Stomach (tissue), 9 donors: ENCODE data around the gene MRPL24. TPM values are rescaled to one million over a fixed set of nuclear protein-coding genes. Genes with fewer than 3 reads are reported as not detected.
A peak's percentile ranks its signal among the peaks of the same experiment; 100 is the strongest.

Source experiments
- DNase-seq, 2 donors: peaks; one replicate each; pipeline versions ENCODE4 v3.0.0 to v3.0.0-alpha.2; 2013 to 2019
- H3K27ac ChIP-seq, 5 donors: fragments of 200-600 bp in 4 of 5; sonication (generic) in 4 of 5; one replicate each; pipeline ENCODE4 v1.5.1; 2013 to 2019; ENCODE audit warnings: mild to moderate bottlenecking in 1 of 5, moderate library complexity in 1 of 5
- H3K27me3 ChIP-seq, 3 donors: fragments of 200-600 bp; sonication (generic); one replicate each; pipeline ENCODE4 v1.5.1; 2017 to 2019; ENCODE audit warnings: mixed run types in 1 of 3
- H3K36me3 ChIP-seq, 4 donors: fragments of 200-600 bp; sonication (generic); 1 replicate in 3 of 4; 2 replicates in 1 of 4; pipeline ENCODE4 v1.5.1; 2016 to 2019
- H3K4me1 ChIP-seq, 4 donors: fragments of 200-600 bp; sonication (generic); one replicate each; pipeline ENCODE4 v1.5.1; 2016 to 2019
- H3K4me3 ChIP-seq, 4 donors: fragments of 200-600 bp; sonication (generic) in 3 of 4; one replicate each; pipeline ENCODE4 v1.5.1; 2016 to 2019; ENCODE audit warnings: mild to moderate bottlenecking in 1 of 4
- H3K9me3 ChIP-seq, 4 donors: fragments of 200-600 bp; sonication (generic); one replicate each; pipeline ENCODE4 v1.5.1; 2016 to 2019
- CTCF ChIP-seq, 7 experiments: fragments of 450-650 bp in 4 of 7; fragments of 200-600 bp in 3 of 7; sonication (generic) in 3 of 7; IDR thresholded peaks; one replicate each; pipeline ENCODE4 v1.5.1; 2016 to 2019; ENCODE audit warnings: antibody characterized with exemption in 7 of 7, control low read depth in 2 of 7, mild to moderate bottlenecking in 1 of 7
- EP300 ChIP-seq: sonication (generic); formaldehyde crosslinking; IDR thresholded peaks from one replicate; pipeline ENCODE4 v1.6.1; 2017; ENCODE audit warnings: antibody characterized with exemption
- POLR2A ChIP-seq, 4 donors: fragments of 450-650 bp; IDR thresholded peaks; one replicate each; pipeline ENCODE4 v1.6.1; 2016; ENCODE audit warnings: antibody characterized with exemption in 4 of 4, control low read depth in 2 of 4, mild to moderate bottlenecking in 1 of 4, moderate library complexity in 1 of 4
- POLR2AphosphoS5 ChIP-seq, 3 donors: sonication (generic); formaldehyde crosslinking; IDR thresholded peaks; one replicate each; pipeline ENCODE4 v1.6.1; 2016; ENCODE audit warnings: antibody characterized with exemption in 3 of 3
- WGBS, 5 donors: extraction: QIAGEN DNeasy Blood & Tissue Kit in 3 of 5; methylation state at CpG; one replicate each; pipeline versions ENCODE4 v1.1.5 to v1.1.7; 2013 to 2018; 5-methylcytosine and 5-hydroxymethylcytosine counted together
- intact Hi-C: fragments of 100-400 bp; cut with DNase I; formaldehyde crosslinking; loops from one replicate; pipeline ENCODE4 v1.15.1; 2023; ENCODE audit warnings: low total_unique reads
- polyA plus RNA-seq, 3 donors: library from polyadenylated mRNA; stranded (reverse); fragments of 200-250 nt; gene quantifications; one replicate each; pipeline ENCODE4 v1.2.3, GENCODE V29; 2013
- total RNA-seq, 5 donors: library from RNA; depleted of rRNA; stranded (reverse); fragments of >200 nt; gene quantifications; one replicate each; pipeline versions ENCODE4 v1.1.0 to v1.2.3, GENCODE V29; 2014 to 2016
- donor health status: healthy with polysubstance abuse.
- donor health status: Bipolar disorder and iron deficiency.
- donor health status: healthy.

Gene MRPL24
- total and polyA plus RNA-seq, 8 donors, result 15.6 to 113 (median 48.8) TPM

DNA sequence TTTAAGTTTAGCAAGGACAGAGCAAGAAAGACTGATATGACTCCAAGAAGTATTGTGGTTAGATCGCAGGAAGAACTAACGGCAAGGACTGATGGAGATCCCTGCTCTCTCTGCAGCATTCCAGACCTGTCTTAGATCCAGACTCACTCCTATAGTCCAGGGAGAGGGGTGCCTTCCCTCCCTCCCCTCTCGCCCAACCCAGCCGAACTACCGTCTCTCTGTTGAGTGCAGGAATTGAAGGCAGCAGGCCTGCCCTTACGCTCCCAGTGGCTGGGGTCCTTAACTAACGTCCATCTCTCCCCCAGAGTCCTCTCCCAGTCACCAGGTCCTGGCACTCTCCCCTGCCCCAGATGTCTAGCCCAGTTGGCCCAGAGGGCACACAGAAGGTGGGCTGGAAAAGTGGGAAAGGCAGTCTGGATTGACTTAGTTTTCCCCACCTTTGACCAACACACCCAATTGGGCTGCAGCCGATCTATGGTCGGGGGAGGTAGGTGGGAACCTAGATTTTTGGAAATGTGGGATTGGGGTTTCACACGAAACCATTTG, 36.6 kb downstream of the MRPL24 start:
- peak overlapping the region in 1 of 4 donors; percentile 56 for H3K4me3 ChIP-seq
- DNase-seq, result no peak
- intact Hi-C loops, result no loop called here
- WGBS, 5 donors, result 61 to 74% (median 71%) methylated on average over 10 of the region's 10 CpGs
- peaks cover 26 to 46% (median 40%) of the 10 kb centered on the region in 4 donors for H3K4me1 ChIP-seq
- H3K27me3 ChIP-seq, result peaks cover 0 to 78% (median 23%) of the 10 kb centered on the region in 3 donors
- no peaks in the 10 kb centered on the region for H3K36me3 ChIP-seq
- H3K27ac ChIP-seq, result peak overlapping the region in 1 of 5 donors; percentile 83
- no peaks in the 10 kb centered on the region for H3K9me3 ChIP-seq
- no peak for TF ChIP-seq EP300
- TF ChIP-seq POLR2AphosphoS5 (IDR thresholded peaks at IDR 0.05), result no peak
- TF ChIP-seq POLR2A (IDR thresholded peaks at IDR 0.05), result no peak
- no peak for TF ChIP-seq CTCF (IDR thresholded peaks at IDR 0.05)

DNA sequence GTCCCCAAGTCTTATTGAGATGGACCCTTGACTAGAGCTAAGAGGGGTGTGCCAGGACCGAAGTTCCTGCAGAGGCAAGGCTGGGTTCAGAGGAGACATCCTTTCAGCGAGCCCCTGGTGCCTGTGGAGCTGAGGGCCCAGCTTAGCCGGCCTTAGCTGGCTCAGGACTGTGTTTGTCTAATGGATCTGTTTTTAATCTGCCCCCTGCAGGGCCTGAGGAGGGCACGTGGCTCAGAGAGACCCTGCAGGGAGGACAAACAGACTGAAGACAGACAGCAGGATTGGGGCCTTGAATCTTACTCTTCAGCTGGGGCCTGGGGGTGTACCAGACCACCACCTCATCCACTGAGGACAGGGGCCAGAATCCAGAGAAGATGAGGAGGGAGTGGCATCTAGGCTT, 37.1 kb downstream of the MRPL24 start:
- H3K27ac ChIP-seq, result no peak overlapping the region
- H3K36me3 ChIP-seq, result no peaks in the 10 kb centered on the region
- WGBS, 5 donors, result 23 to 50% (median 37%) methylated on average over 4 of the region's 4 CpGs
- no peak overlapping the region for H3K4me3 ChIP-seq
- TF ChIP-seq EP300, result no peak
- no peak for TF ChIP-seq CTCF (IDR thresholded peaks at IDR 0.05)
- no peak for TF ChIP-seq POLR2AphosphoS5 (IDR thresholded peaks at IDR 0.05)
- TF ChIP-seq POLR2A (IDR thresholded peaks at IDR 0.05), result no peak
- H3K4me1 ChIP-seq, result peaks cover 26 to 46% (median 39%) of the 10 kb centered on the region in 4 donors
- peaks cover 0 to 83% (median 23%) of the 10 kb centered on the region in 3 donors for H3K27me3 ChIP-seq
- no peaks in the 10 kb centered on the region for H3K9me3 ChIP-seq
- intact Hi-C loops, result no loop called here
- DNase-seq, result no peak

GRCh38 chr1:156703336-156703735, 37.6 kb downstream of the MRPL24 start:
- 45 to 63% (median 47%) methylated on average over 4 of the region's 4 CpGs for WGBS, 5 donors
- intact Hi-C loops, result no loop called here
- H3K27me3 ChIP-seq, result peaks cover 0 to 87% (median 23%) of the 10 kb centered on the region in 3 donors

More at GRCh38 chr1:156703336-156703735, 37.6 kb downstream of the MRPL24 start:
- no peak overlapping the region for H3K27ac ChIP-seq
- H3K4me1 ChIP-seq, result peaks cover 26 to 46% (median 39%) of the 10 kb centered on the region in 4 donors
- no peaks in the 10 kb centered on the region for H3K36me3 ChIP-seq
- no peak for DNase-seq
- no peak overlapping the region for H3K4me3 ChIP-seq
- TF ChIP-seq EP300 (no peak), POLR2AphosphoS5 (IDR thresholded peaks at IDR 0.05) (no peak), POLR2A (IDR thresholded peaks at IDR 0.05) (no peak), CTCF (IDR thresholded peaks at IDR 0.05) (no peak)
- H3K9me3 ChIP-seq, result no peaks in the 10 kb centered on the region
